ENCODE measurements around the gene OLA1.

The OLA1 gene

GRCh38 chr2:174112073-174112472, 136.3 kb downstream of the OLA1 start:
- no peak for DNase-seq

- peak; percentile 27 for DNase-seq
Measured at GRCh38 chr2:174108579-174108978, 139.8 kb downstream of the OLA1 start.

- no peak for DNase-seq
Measured at GRCh38 chr2:174106736-174107135, 141.6 kb downstream of the OLA1 start.

GRCh38 chr2:174094542-174094941, 153.8 kb downstream of the OLA1 start:
- DNase-seq, result no peak

- no peak for DNase-seq
Measured at GRCh38 chr2:174090476-174090875, 157.9 kb downstream of the OLA1 start.

- no peak for DNase-seq
Measured at GRCh38 chr2:174088706-174089460, 159.4 kb downstream of the OLA1 start.

GRCh38 chr2:174086708-174087107, 161.6 kb downstream of the OLA1 start:
- no peak for DNase-seq

GRCh38 chr2:174085781-174086180, 162.6 kb downstream of the OLA1 start:
- DNase-seq, result no peak

GRCh38 chr2:174083843-174084458, 164.4 kb downstream of the OLA1 start:
- DNase-seq, result no peak

GRCh38 chr2:174080672-174081121, 167.6 kb downstream of the OLA1 start:
- DNase-seq, result no peak

- no peak for DNase-seq
Measured at GRCh38 chr2:174078275-174078674, 170.1 kb downstream of the OLA1 start.

- peak; percentile 45 for DNase-seq
Measured at GRCh38 chr2:174076975-174077374, 171.4 kb downstream of the OLA1 start.

- DNase-seq, result no peak
Measured at GRCh38 chr2:174076040-174076439, 172.3 kb downstream of the OLA1 start.

GRCh38 chr2:174074831-174075230, 173.5 kb downstream of the OLA1 start:
- no peak for DNase-seq

- no peak for DNase-seq
Measured at GRCh38 chr2:174072857-174073256, 175.5 kb downstream of the OLA1 start.

- no peak for DNase-seq
Measured at GRCh38 chr2:174072069-174072468, 176.3 kb downstream of the OLA1 start.

- DNase-seq, result no peak
Measured at GRCh38 chr2:174071321-174071720, 177.0 kb downstream of the OLA1 start.

GRCh38 chr2:174070281-174070680, 178.1 kb downstream of the OLA1 start:
- no peak for DNase-seq

GRCh38 chr2:174067815-174068214, 180.5 kb downstream of the OLA1 start:
- DNase-seq, result no peak

- no peak for DNase-seq
Measured at GRCh38 chr2:174066871-174067270, 181.5 kb downstream of the OLA1 start.

- DNase-seq, result no peak
Measured at GRCh38 chr2:174063492-174064092, 184.7 kb downstream of the OLA1 start.

GRCh38 chr2:174062934-174063333, 185.4 kb downstream of the OLA1 start:
- peak; percentile 60 for DNase-seq

- DNase-seq, result no peak
Measured at GRCh38 chr2:174059884-174060244, 188.5 kb downstream of the OLA1 start.

GRCh38 chr2:174059178-174059883, 189.0 kb downstream of the OLA1 start:
- DNase-seq, result no peak

All from eye (tissue), 1 donor.